ENCODE results near the gene LAMA4.

GRCh38 chr6:112214739-112215269, 39.6 kb downstream of the LAMA4 start:
- TF ChIP-seq CTCF (IDR thresholded peaks at IDR 0.05): no peak
- TF ChIP-seq POLR2A (IDR thresholded peaks at IDR 0.05): no peak

Measured in uterus (tissue), 2 donors.